ENCODE results near the gene ZRANB3.

DNA sequence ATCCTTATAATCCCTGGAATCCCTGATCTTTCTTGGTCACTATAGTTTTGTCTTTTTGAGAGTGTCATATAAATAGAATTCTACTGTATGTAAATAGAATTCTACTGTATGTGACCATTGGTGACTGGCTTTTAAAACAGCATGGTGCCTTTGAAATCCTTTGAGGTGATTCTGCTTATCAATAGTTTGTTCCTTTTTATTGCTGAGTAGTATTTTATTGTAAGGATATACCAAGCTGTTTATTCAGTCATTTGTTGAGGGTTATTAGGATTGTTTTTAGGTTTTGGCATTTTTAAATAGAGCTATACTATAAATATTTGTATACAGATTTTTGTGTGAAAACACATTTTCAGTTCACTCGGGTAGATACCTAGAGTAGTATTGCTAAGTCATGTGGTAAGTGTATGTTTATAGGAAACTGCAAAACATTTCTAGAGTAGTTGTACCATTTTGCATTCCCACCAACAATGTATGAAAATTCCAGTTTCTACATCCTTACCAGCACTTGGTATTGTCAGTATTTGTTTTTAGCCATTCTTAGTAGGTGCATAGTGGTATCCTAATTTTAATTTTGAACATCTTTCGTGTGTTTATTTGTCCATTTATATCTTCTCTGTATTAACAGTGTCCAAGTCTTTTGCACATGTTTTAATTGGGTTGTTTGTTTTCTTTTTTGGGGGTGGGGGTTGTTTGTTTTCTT, 433.3 kb downstream of the ZRANB3 start:
- TF ChIP-seq, protein P1, sequence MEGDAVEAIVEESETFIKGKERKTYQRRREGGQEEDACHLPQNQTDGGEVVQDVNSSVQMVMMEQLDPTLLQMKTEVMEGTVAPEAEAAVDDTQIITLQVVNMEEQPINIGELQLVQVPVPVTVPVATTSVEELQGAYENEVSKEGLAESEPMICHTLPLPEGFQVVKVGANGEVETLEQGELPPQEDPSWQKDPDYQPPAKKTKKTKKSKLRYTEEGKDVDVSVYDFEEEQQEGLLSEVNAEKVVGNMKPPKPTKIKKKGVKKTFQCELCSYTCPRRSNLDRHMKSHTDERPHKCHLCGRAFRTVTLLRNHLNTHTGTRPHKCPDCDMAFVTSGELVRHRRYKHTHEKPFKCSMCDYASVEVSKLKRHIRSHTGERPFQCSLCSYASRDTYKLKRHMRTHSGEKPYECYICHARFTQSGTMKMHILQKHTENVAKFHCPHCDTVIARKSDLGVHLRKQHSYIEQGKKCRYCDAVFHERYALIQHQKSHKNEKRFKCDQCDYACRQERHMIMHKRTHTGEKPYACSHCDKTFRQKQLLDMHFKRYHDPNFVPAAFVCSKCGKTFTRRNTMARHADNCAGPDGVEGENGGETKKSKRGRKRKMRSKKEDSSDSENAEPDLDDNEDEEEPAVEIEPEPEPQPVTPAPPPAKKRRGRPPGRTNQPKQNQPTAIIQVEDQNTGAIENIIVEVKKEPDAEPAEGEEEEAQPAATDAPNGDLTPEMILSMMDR (IDR thresholded peaks at IDR 0.05; ENCODE audit: poor library complexity) = no peak
- TF ChIP-seq EZH2phosphoT487 (IDR thresholded peaks at IDR 0.05; ENCODE audit: low read depth, severe bottlenecking, unreplicated experiment) = no peak

Measured in hepatocyte (in vitro differentiated cells).